Thyroid gland (tissue), 4 donors: Measurements from ENCODE around the gene GARNL3. TPM values are rescaled to one million over a fixed set of nuclear protein-coding genes. Genes with fewer than 3 reads are reported as not detected.

ENCODE experiments used
- DNase-seq, 2 donors: peaks; one replicate each; pipeline ENCODE4 v3.0.0-alpha.2; 2019
- H3K27ac ChIP-seq, 3 donors: fragments of 200-600 bp; sonication (generic); 1 replicate in 2 of 3; 2 replicates in 1 of 3; pipeline ENCODE4 v1.5.1; 2016 to 2019; ENCODE audit warnings: mild to moderate bottlenecking in 1 of 3, moderate library complexity in 1 of 3
- H3K27me3 ChIP-seq: fragments of 200-600 bp; sonication (generic); one replicate; pipeline ENCODE4 v1.5.1; 2019
- H3K36me3 ChIP-seq, 2 donors: fragments of 200-600 bp; sonication (generic); one replicate each; pipeline ENCODE4 v1.5.1; 2016 to 2019
- H3K4me1 ChIP-seq, 2 donors: fragments of 200-600 bp; sonication (generic); one replicate each; pipeline ENCODE4 v1.5.1; 2017 to 2019
- H3K4me3 ChIP-seq, 3 donors: fragments of 200-600 bp; sonication (generic); replicated peaks in 1 of 3; 1 replicate in 2 of 3; 2 replicates in 1 of 3; pipeline ENCODE4 v1.5.1; 2016; ENCODE audit warnings: mild to moderate bottlenecking in 1 of 3
- H3K9me3 ChIP-seq: fragments of 200-600 bp; sonication (generic); one replicate; pipeline ENCODE4 v1.5.1; 2017
- POLR2A ChIP-seq, 2 donors: fragments of 450-650 bp; IDR thresholded peaks; one replicate each; pipeline ENCODE4 v1.6.1; 2017; ENCODE audit warnings: antibody characterized with exemption in 2 of 2, mild to moderate bottlenecking in 2 of 2, moderate library complexity in 1 of 2
- WGBS, 2 donors: methylation state at CpG; one replicate each; pipeline ENCODE4 v1.1.5; 2017; 5-methylcytosine and 5-hydroxymethylcytosine counted together
- intact Hi-C: fragments of 100-400 bp; cut with DNase I; formaldehyde crosslinking; loops from one replicate; pipeline ENCODE4 v1.15.1; 2023
- total RNA-seq, 4 donors: library from RNA; depleted of rRNA; stranded (reverse); fragments of >200 nt; gene quantifications; one replicate each; pipeline ENCODE4 v1.2.3, GENCODE V29; 2016
- TF ChIP-seq, protein P1 (sequence below), 6 experiments: fragments of 200-600 bp in 3 of 6; fragments of 450-650 bp in 3 of 6; sonication (generic) in 3 of 6; IDR thresholded peaks; one replicate each; pipeline ENCODE4 v1.5.1; 2016 to 2019; ENCODE audit warnings: antibody characterized with exemption in 6 of 6, mild to moderate bottlenecking in 2 of 6, inconsistent platforms in 1 of 6, moderate library complexity in 1 of 6

Gene GARNL3
- total RNA-seq, 4 donors from 2014 or later, result 14.6 to 49.1 (median 20.1) TPM

DNA sequence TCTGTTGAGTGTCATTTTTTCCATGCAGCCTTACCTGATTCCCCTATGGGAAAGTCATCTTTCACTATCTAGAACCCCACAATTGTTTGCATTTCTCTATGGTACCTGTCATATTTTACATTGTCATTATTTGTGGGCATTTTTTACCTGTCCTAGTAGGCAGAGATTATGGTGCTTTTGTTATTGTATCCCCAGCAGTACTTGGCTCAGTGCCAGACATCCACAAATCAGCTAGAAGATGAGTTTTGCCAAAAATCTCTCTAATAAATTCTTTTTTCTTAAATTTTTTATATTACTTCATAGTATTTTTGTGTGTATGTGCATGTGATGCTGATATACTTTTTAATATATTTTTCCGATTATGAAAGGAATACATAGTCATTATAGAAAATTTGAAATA, 13.2 kb downstream of the GARNL3 start:
- no peak for DNase-seq
- no peaks in the 10 kb centered on the region for H3K9me3 ChIP-seq
- H3K36me3 ChIP-seq, result no peaks in the 10 kb centered on the region
- WGBS, 2 donors, result 97 to 98% methylated on average over 1 of the region's 1 CpG
- H3K4me1 ChIP-seq, result peaks cover 0 to 8% of the 10 kb centered on the region in 2 donors
- H3K27me3 ChIP-seq, result no peaks in the 10 kb centered on the region
- intact Hi-C loops, result no loop called here
- no peak overlapping the region for H3K27ac ChIP-seq
- TF ChIP-seq, protein P1, sequence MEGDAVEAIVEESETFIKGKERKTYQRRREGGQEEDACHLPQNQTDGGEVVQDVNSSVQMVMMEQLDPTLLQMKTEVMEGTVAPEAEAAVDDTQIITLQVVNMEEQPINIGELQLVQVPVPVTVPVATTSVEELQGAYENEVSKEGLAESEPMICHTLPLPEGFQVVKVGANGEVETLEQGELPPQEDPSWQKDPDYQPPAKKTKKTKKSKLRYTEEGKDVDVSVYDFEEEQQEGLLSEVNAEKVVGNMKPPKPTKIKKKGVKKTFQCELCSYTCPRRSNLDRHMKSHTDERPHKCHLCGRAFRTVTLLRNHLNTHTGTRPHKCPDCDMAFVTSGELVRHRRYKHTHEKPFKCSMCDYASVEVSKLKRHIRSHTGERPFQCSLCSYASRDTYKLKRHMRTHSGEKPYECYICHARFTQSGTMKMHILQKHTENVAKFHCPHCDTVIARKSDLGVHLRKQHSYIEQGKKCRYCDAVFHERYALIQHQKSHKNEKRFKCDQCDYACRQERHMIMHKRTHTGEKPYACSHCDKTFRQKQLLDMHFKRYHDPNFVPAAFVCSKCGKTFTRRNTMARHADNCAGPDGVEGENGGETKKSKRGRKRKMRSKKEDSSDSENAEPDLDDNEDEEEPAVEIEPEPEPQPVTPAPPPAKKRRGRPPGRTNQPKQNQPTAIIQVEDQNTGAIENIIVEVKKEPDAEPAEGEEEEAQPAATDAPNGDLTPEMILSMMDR (IDR thresholded peaks at IDR 0.05), result no peak
- no peak for TF ChIP-seq POLR2A (IDR thresholded peaks at IDR 0.05)
- H3K4me3 ChIP-seq, result no peak overlapping the region

DNA sequence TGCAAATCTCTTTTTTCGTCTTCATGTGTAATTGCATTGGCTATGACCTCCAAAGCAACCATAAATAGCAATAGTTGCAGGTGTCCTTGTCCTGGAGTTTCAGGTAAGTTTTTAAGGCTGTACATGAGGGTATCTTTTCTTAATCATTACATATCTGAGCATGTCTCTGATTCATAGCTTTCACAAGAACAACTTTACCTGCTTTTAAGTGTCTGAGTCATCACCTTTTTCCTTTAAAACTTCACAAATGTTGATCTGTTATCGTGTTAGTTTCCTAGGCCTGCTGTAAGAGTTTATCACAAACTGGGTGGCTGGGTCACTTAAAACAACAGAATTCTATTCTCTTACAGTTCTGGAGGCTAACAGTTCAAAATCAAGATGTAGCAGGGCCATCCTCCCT, 13.8 kb downstream of the GARNL3 start:
- H3K4me1 ChIP-seq, result peaks cover 0 to 8% of the 10 kb centered on the region in 2 donors
- no peak for TF ChIP-seq POLR2A (IDR thresholded peaks at IDR 0.05)
- TF ChIP-seq, protein P1 (IDR thresholded peaks at IDR 0.05), result no peak
- H3K27me3 ChIP-seq, result no peaks in the 10 kb centered on the region
- no peak overlapping the region for H3K4me3 ChIP-seq
- intact Hi-C loops, result no loop called here
- no peaks in the 10 kb centered on the region for H3K36me3 ChIP-seq
- DNase-seq, result no peak
- 89 to 91% methylated on average over 2 of the region's 2 CpGs for WGBS, 2 donors
- no peaks in the 10 kb centered on the region for H3K9me3 ChIP-seq
- no peak overlapping the region for H3K27ac ChIP-seq

- 92 to 97% methylated on average over 3 of the region's 3 CpGs for WGBS, 2 donors
- H3K27ac ChIP-seq, result no peak overlapping the region
Measured at GRCh38 chr9:127279717-127280285, 15.2 kb downstream of the GARNL3 start.

DNA sequence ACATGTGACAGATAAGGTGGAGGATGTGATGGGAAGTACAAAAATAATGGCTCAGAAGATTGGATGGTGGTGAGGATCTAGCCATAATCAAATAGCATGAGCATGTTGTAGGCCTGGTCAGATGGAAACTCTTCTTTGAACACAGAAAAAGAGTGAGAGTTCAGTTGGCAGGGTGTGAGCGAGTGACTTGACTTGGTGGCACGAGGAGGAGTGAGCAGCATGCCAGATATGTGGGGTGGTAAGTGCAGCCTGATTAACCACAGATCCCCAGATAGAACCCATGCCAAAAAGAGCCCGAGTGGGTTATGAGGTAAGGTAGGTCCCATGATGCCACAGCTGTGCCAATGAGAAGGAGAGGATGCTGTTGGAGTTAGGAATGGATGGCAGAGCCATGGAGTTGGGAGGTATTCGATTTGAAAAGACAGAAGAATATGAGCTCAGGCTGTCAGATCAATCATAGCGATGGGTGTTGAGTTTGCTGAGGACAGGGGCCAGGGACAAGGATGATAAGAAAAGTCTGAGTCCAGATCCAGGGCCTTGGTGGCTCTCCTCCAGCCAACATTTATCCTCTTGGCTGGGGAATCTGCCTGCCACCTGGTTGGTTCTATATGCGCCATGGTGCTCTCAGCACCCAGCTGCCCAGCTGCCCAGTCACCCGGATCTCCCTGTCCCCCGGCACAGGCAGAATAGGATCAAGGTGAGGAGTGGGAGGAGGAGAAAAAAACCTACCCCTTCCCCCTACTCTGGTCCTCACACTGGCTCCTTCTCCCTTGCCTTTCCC, 16.5 kb downstream of the GARNL3 start:
- no peak for DNase-seq
- Histone ChIP-seq H3K36me3 (no peaks in the 10 kb centered on the region), H3K27me3 (no peaks in the 10 kb centered on the region), H3K9me3 (no peaks in the 10 kb centered on the region), H3K4me3 (no peak overlapping the region), H3K4me1 (peaks cover 7 to 12% of the 10 kb centered on the region in 2 donors), H3K27ac (no peak overlapping the region)
- no peak for TF ChIP-seq POLR2A (IDR thresholded peaks at IDR 0.05)
- TF ChIP-seq, protein P1 (IDR thresholded peaks at IDR 0.05), result no peak
- WGBS, 2 donors, result 89 to 93% methylated on average over 8 of the region's 8 CpGs
- intact Hi-C loops, result no loop called here

More at GRCh38 chr9:127279717-127280285, 15.2 kb downstream of the GARNL3 start:
- Histone ChIP-seq H3K27me3 (no peaks in the 10 kb centered on the region), H3K4me3 (no peak overlapping the region), H3K4me1 (peaks cover 0 to 8% of the 10 kb centered on the region in 2 donors), H3K36me3 (no peaks in the 10 kb centered on the region), H3K9me3 (no peaks in the 10 kb centered on the region)
- intact Hi-C loops, result no loop called here
- no peak for DNase-seq
- TF ChIP-seq POLR2A (IDR thresholded peaks at IDR 0.05), result no peak
- TF ChIP-seq, protein P1 (IDR thresholded peaks at IDR 0.05), result no peak

GRCh38 chr9:127281891-127282290, 17.3 kb downstream of the GARNL3 start:
- TF ChIP-seq POLR2A (IDR thresholded peaks at IDR 0.05), result no peak
- TF ChIP-seq, protein P1 (IDR thresholded peaks at IDR 0.05), result no peak
- no peak overlapping the region for H3K27ac ChIP-seq
- H3K9me3 ChIP-seq, result no peaks in the 10 kb centered on the region
- intact Hi-C loops, result no loop called here
- DNase-seq, result no peak
- no peak overlapping the region for H3K4me3 ChIP-seq
- H3K27me3 ChIP-seq, result no peaks in the 10 kb centered on the region
- peaks cover 7 to 14% of the 10 kb centered on the region in 2 donors for H3K4me1 ChIP-seq
- H3K36me3 ChIP-seq, result no peaks in the 10 kb centered on the region
